ENCODE data around the gene UBTD2.

GRCh38 chr5:172243302-172243701 lies 40.3 kb downstream of the UBTD2 start:
- TF ChIP-seq CTCF (IDR thresholded peaks at IDR 0.05) (no peak), POLR2A (IDR thresholded peaks at IDR 0.05) (no peak)

Data from heart left ventricle (tissue), 13 donors.